Uterus (tissue), 2 donors: ENCODE measurements around the gene IGFBP4.

Source experiments
- CTCF ChIP-seq, 4 experiments: fragments of 200-600 bp in 2 of 4; fragments of 450-650 bp in 2 of 4; sonication (generic) in 2 of 4; IDR thresholded peaks; one replicate each; pipeline ENCODE4 v1.5.1; 2016 to 2019; ENCODE audit warnings: antibody characterized with exemption in 4 of 4, mild to moderate bottlenecking in 2 of 4, moderate library complexity in 1 of 4
- POLR2A ChIP-seq, 2 donors: fragments of 450-650 bp; IDR thresholded peaks; one replicate each; pipeline ENCODE4 v1.6.1; 2016; ENCODE audit warnings: antibody characterized with exemption in 2 of 2, mild to moderate bottlenecking in 1 of 2, moderate library complexity in 1 of 2

- TF ChIP-seq CTCF (IDR thresholded peaks at IDR 0.05) = no peak
- TF ChIP-seq POLR2A (IDR thresholded peaks at IDR 0.05) = no peak
Observed at GRCh38 chr17:40454613-40454995, 11.4 kb downstream of the IGFBP4 start.
